Liver (tissue), 9 donors: ENCODE results near the gene RREB1. TPM values are rescaled to one million over a fixed set of nuclear protein-coding genes. Genes with fewer than 3 reads are reported as not detected.

Experiments
- DNase-seq: peaks from one replicate; pipeline ENCODE4 v3.0.0-alpha.2; 2017; ENCODE audit warnings: low spot score
- H3K27ac ChIP-seq, 2 donors: one replicate each; pipeline ENCODE4 v1.7.0; 2013; ENCODE audit warnings: inconsistent platforms in 2 of 2, low read length in 2 of 2, control low read depth in 1 of 2, low read depth in 1 of 2, mild to moderate bottlenecking in 1 of 2
- H3K27me3 ChIP-seq, 4 donors: one replicate each; pipeline versions ENCODE4 v1.6.1 to v1.7.0; 2013; ENCODE audit warnings: low read length in 3 of 4, inconsistent platforms in 1 of 4, mild to moderate bottlenecking in 1 of 4, moderate library complexity in 1 of 4; ENCODE audit not compliant: control insufficient read depth in 4 of 4, insufficient read depth in 4 of 4
- H3K36me3 ChIP-seq, 4 donors: one replicate each; pipeline versions ENCODE4 v1.6.1 to v1.7.0; 2013; ENCODE audit warnings: low read length in 3 of 4, mild to moderate bottlenecking in 3 of 4, low read depth in 1 of 4, moderate library complexity in 1 of 4; ENCODE audit not compliant: control insufficient read depth in 4 of 4, insufficient read depth in 3 of 4
- H3K4me1 ChIP-seq, 4 donors: one replicate each; pipeline versions ENCODE4 v1.6.1 to v1.7.0; 2013; ENCODE audit warnings: low read length in 3 of 4, mild to moderate bottlenecking in 3 of 4, moderate library complexity in 1 of 4; ENCODE audit not compliant: control insufficient read depth in 4 of 4, insufficient read depth in 4 of 4
- H3K4me3 ChIP-seq, 3 donors: one replicate each; pipeline versions ENCODE4 v1.6.1 to v1.7.0; 2013; ENCODE audit warnings: low read length in 3 of 3, control low read depth in 1 of 3, low read depth in 1 of 3, mild to moderate bottlenecking in 1 of 3
- H3K9ac ChIP-seq, 2 donors: one replicate each; pipeline ENCODE4 v1.7.0; 2013; ENCODE audit warnings: low read length in 2 of 2, mild to moderate bottlenecking in 2 of 2, moderate library complexity in 2 of 2, control low read depth in 1 of 2, low read depth in 1 of 2
- H3K9me3 ChIP-seq, 4 donors: one replicate each; pipeline versions ENCODE4 v1.6.1 to v1.7.0; 2013; ENCODE audit warnings: low read length in 3 of 4; ENCODE audit not compliant: control insufficient read depth in 4 of 4
- FOXA1 ChIP-seq: IDR thresholded peaks from 2 replicates; pipeline ENCODE4 v1.6.1; 2016; ENCODE audit warnings: antibody characterized with exemption
- FOXA2 ChIP-seq: IDR thresholded peaks from 2 replicates; pipeline ENCODE4 v1.6.1; 2016; ENCODE audit warnings: antibody characterized with exemption
- HNF4A ChIP-seq, 2 donors: conservative IDR thresholded peaks; 2 replicates each; pipeline ENCODE4 v1.6.1; 2016; ENCODE audit warnings: antibody characterized with exemption in 2 of 2, mild to moderate bottlenecking in 2 of 2
- RAD21 ChIP-seq, 2 donors: IDR thresholded peaks; 2 replicates each; pipeline ENCODE4 v1.6.1; 2016; ENCODE audit warnings: antibody characterized with exemption in 2 of 2, mild to moderate bottlenecking in 2 of 2
- SP1 ChIP-seq: IDR thresholded peaks from 2 replicates; pipeline ENCODE4 v1.6.1; 2018; ENCODE audit warnings: antibody characterized with exemption, mild to moderate bottlenecking
- TAF1 ChIP-seq: conservative IDR thresholded peaks from 2 replicates; pipeline ENCODE4 v1.6.1; 2016; ENCODE audit warnings: antibody characterized with exemption, mild to moderate bottlenecking
- YY1 ChIP-seq: IDR thresholded peaks from 2 replicates; pipeline ENCODE4 v1.6.1; 2016; ENCODE audit warnings: antibody characterized with exemption, mild to moderate bottlenecking
- WGBS: extraction: QIAGEN DNeasy Blood & Tissue Kit; methylation state at CpG from one replicate; pipeline ENCODE4 v1.1.7; 2013; 5-methylcytosine and 5-hydroxymethylcytosine counted together
- polyA plus RNA-seq, 2 donors: library from polyadenylated mRNA; stranded (reverse) in 1 of 2; unstranded in 1 of 2; fragments of 200-250 nt in 1 of 2; fragments of >200 nt in 1 of 2; fragmentation: Nextera tagmentation in 1 of 2; extraction: Ambion mirVana in 1 of 2; gene quantifications; one replicate each; pipeline versions ENCODE4 v1.2.1 to v1.2.3, GENCODE V29; 2013 to 2015
- total RNA-seq, 2 donors: library from RNA; depleted of rRNA; stranded (reverse); fragments of >200 nt; gene quantifications; one replicate each; pipeline ENCODE4 v1.2.3, GENCODE V29; 2014
- TF ChIP-seq, protein P1 (sequence below): fragments of 150-350 bp; IDR thresholded peaks from 2 replicates; pipeline ENCODE4 v1.5.1; 2017; ENCODE audit warnings: improper control_type of control experiment, low read depth, low read length; ENCODE audit not compliant: missing input control
- TF ChIP-seq, protein P2 (sequence below): IDR thresholded peaks from 2 replicates; pipeline ENCODE4 v1.6.1; 2016; ENCODE audit warnings: antibody characterized with exemption
- TF ChIP-seq, protein P3 (sequence below): IDR thresholded peaks from 2 replicates; pipeline ENCODE4 v1.6.1; 2016; ENCODE audit warnings: antibody characterized with exemption, mild to moderate bottlenecking
- TF ChIP-seq, protein P4 (sequence below): IDR thresholded peaks from 2 replicates; pipeline ENCODE4 v1.6.1; 2016; ENCODE audit warnings: antibody characterized with exemption
- donor health status: healthy.
- donor health status: healthy.
- donor health status: healthy.
- donor health status: healthy.
- donor health status: healthy.

The RREB1 gene
- total and polyA plus RNA-seq, 4 donors: 10.1 to 28.9 (median 17.3) TPM

DNA sequence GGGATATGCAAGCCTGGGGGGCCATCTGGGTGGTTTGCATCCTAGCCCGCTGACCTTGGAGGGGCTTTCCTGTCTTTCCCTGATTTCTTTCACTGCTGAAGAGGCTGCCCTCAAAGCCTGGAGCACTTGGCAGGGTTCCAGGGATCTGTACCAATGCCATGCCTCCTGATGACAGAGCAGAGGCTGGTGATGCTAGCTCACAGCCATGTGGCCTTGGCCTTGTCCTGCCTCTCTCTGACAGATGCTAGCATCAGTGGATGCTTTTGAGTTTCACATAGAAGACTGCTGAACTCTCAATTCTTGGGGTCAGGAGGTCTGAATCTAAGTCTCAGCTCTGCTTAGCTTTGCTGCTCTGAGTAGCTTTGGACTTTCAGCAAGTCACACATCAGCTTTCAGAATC lies 21.9 kb upstream of the RREB1 start:
- 97% methylated on average over 1 of the region's 1 CpG for whole genome bisulfite sequencing
- DNase-seq: no peak
- peaks cover 0 to 9% (median 6%) of the 10 kb centered on the region in 4 donors for H3K4me1 ChIP-seq
- H3K27ac ChIP-seq: peak overlapping the region in 1 of 2 donors; percentile 19
- H3K36me3 ChIP-seq: no peaks in the 10 kb centered on the region
- H3K9ac ChIP-seq: no peak overlapping the region
- H3K27me3 ChIP-seq: no peaks in the 10 kb centered on the region
- TF ChIP-seq, protein P1, sequence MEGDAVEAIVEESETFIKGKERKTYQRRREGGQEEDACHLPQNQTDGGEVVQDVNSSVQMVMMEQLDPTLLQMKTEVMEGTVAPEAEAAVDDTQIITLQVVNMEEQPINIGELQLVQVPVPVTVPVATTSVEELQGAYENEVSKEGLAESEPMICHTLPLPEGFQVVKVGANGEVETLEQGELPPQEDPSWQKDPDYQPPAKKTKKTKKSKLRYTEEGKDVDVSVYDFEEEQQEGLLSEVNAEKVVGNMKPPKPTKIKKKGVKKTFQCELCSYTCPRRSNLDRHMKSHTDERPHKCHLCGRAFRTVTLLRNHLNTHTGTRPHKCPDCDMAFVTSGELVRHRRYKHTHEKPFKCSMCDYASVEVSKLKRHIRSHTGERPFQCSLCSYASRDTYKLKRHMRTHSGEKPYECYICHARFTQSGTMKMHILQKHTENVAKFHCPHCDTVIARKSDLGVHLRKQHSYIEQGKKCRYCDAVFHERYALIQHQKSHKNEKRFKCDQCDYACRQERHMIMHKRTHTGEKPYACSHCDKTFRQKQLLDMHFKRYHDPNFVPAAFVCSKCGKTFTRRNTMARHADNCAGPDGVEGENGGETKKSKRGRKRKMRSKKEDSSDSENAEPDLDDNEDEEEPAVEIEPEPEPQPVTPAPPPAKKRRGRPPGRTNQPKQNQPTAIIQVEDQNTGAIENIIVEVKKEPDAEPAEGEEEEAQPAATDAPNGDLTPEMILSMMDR: no peak
- peak in 1 of 2 donors; percentile 15 for TF ChIP-seq RAD21 (IDR thresholded peaks at IDR 0.05)
- H3K4me3 ChIP-seq: no peak overlapping the region
- H3K9me3 ChIP-seq: no peaks in the 10 kb centered on the region

DNA sequence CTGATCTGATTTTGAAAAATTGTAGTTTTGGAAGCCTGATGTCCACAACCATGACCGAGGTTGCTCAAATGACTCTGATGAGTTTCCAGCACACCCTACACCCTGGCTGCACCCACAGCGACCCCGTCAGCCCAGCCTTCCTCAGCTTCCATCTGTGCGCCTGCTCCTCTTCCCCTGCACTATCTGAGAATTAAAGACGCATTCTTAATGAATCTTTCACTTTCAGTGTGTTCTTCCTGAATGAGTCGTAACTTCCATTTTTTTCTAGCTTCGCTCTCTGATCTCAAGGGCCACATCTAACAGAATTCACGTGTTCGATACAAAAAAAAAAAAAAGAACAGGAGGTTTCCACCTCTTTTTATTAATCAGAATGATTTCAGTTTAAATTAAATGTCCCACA lies 21.3 kb upstream of the RREB1 start:
- Histone ChIP-seq H3K9me3 (no peaks in the 10 kb centered on the region), H3K4me1 (peaks cover 0 to 9% (median 6%) of the 10 kb centered on the region in 4 donors), H3K9ac (peak overlapping the region; percentile 2 to 72), H3K27ac (peak overlapping the region; percentile 17 to 19), H3K27me3 (no peaks in the 10 kb centered on the region), H3K4me3 (no peak overlapping the region), H3K36me3 (no peaks in the 10 kb centered on the region)
- DNase-seq: no peak
- 59% methylated on average over 9 of the region's 9 CpGs for WGBS
- TF ChIP-seq RAD21 (IDR thresholded peaks at IDR 0.05): peak; percentile 25 to 43
- no peak for TF ChIP-seq FOXA2
- no peak for TF ChIP-seq SP1
- TF ChIP-seq, protein P2, sequence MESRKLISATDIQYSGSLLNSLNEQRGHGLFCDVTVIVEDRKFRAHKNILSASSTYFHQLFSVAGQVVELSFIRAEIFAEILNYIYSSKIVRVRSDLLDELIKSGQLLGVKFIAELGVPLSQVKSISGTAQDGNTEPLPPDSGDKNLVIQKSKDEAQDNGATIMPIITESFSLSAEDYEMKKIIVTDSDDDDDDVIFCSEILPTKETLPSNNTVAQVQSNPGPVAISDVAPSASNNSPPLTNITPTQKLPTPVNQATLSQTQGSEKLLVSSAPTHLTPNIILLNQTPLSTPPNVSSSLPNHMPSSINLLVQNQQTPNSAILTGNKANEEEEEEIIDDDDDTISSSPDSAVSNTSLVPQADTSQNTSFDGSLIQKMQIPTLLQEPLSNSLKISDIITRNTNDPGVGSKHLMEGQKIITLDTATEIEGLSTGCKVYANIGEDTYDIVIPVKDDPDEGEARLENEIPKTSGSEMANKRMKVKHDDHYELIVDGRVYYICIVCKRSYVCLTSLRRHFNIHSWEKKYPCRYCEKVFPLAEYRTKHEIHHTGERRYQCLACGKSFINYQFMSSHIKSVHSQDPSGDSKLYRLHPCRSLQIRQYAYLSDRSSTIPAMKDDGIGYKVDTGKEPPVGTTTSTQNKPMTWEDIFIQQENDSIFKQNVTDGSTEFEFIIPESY: no peak
- TF ChIP-seq, protein P3, sequence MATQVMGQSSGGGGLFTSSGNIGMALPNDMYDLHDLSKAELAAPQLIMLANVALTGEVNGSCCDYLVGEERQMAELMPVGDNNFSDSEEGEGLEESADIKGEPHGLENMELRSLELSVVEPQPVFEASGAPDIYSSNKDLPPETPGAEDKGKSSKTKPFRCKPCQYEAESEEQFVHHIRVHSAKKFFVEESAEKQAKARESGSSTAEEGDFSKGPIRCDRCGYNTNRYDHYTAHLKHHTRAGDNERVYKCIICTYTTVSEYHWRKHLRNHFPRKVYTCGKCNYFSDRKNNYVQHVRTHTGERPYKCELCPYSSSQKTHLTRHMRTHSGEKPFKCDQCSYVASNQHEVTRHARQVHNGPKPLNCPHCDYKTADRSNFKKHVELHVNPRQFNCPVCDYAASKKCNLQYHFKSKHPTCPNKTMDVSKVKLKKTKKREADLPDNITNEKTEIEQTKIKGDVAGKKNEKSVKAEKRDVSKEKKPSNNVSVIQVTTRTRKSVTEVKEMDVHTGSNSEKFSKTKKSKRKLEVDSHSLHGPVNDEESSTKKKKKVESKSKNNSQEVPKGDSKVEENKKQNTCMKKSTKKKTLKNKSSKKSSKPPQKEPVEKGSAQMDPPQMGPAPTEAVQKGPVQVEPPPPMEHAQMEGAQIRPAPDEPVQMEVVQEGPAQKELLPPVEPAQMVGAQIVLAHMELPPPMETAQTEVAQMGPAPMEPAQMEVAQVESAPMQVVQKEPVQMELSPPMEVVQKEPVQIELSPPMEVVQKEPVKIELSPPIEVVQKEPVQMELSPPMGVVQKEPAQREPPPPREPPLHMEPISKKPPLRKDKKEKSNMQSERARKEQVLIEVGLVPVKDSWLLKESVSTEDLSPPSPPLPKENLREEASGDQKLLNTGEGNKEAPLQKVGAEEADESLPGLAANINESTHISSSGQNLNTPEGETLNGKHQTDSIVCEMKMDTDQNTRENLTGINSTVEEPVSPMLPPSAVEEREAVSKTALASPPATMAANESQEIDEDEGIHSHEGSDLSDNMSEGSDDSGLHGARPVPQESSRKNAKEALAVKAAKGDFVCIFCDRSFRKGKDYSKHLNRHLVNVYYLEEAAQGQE: no peak
- TF ChIP-seq YY1: no peak
- TF ChIP-seq TAF1: no peak

DNA sequence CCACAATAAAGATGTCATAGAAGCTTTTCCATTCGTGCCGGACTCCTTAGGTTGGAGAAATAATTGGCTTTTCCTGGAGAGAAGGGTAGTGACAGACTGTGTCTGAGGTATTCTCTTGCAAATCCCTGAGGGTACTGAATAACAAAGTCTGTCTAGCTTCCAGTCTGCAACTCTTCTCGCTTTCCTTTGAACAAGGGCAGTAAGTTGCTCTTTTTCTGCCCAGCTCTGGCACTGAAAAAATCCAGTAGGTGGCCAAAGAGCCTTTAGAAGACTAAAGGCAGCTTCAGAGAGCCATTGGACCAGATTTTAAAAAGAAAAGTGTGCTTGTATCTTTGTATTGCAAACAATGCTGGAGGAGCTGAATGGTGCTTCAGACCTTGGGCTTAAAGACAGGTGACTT lies 20.7 kb upstream of the RREB1 start:
- peak overlapping the region; percentile 17 to 54 for H3K27ac ChIP-seq
- TF ChIP-seq, protein P1: peak; percentile 40
- TF ChIP-seq RAD21 (IDR thresholded peaks at IDR 0.05) (peak; percentile 62 to 68), HNF4A (conservative IDR thresholded peaks at IDR 0.05) (no peak), FOXA1 (no peak)
- TF ChIP-seq, protein P4, sequence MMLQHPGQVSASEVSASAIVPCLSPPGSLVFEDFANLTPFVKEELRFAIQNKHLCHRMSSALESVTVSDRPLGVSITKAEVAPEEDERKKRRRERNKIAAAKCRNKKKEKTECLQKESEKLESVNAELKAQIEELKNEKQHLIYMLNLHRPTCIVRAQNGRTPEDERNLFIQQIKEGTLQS: no peak
- DNase-seq: no peak
- no peaks in the 10 kb centered on the region for H3K36me3 ChIP-seq
- H3K9me3 ChIP-seq: no peaks in the 10 kb centered on the region
- H3K9ac ChIP-seq: peak overlapping the region; percentile 62 to 72
- peaks cover 0 to 9% (median 6%) of the 10 kb centered on the region in 4 donors for H3K4me1 ChIP-seq
- WGBS: 48% methylated on average over 3 of the region's 3 CpGs
- H3K27me3 ChIP-seq: no peaks in the 10 kb centered on the region
- no peak overlapping the region for H3K4me3 ChIP-seq
